Measurements from ENCODE around the gene TMEM175. TPM values are rescaled to one million over a fixed set of nuclear protein-coding genes. Genes with fewer than 3 reads are reported as not detected.

TMEM175 gene
- total RNA-seq, 2 donors from 2014 or later = 26.5 to 39.5 TPM

GRCh38 chr4:987624-988513 is 55.6 kb downstream of the TMEM175 start:
- ATAC-seq (ENCODE audit: insufficient number of reproducible peaks, low FRiP score, low read depth) = no peak
- no peak for TF ChIP-seq CTCF (IDR thresholded peaks at IDR 0.05)

GRCh38 chr4:988726-989721 is 56.8 kb downstream of the TMEM175 start:
- DNase-seq (ENCODE audit: low spot score) (no peak), ATAC-seq (ENCODE audit: insufficient number of reproducible peaks, low FRiP score, low read depth) (no peak)
- no peak for TF ChIP-seq CTCF (IDR thresholded peaks at IDR 0.05)
- Histone ChIP-seq H3K27ac (no peak overlapping the region), H3K4me1 (ENCODE audit: control insufficient read depth in 1 of 2, low read depth in 2 of 2) (peaks cover 14 to 24% of the 10 kb centered on the region in 2 donors), H3K36me3 (no peaks in the 10 kb centered on the region), H3K9me3 (no peaks in the 10 kb centered on the region), H3K27me3 (replicated peaks; ENCODE audit: insufficient read depth) (no peaks in the 10 kb centered on the region), H3K4me3 (no peak overlapping the region)

More at GRCh38 chr4:987624-988513, 55.6 kb downstream of the TMEM175 start:
- Histone ChIP-seq H3K27ac (no peak overlapping the region), H3K36me3 (no peaks in the 10 kb centered on the region), H3K9me3 (no peaks in the 10 kb centered on the region), H3K4me1 (ENCODE audit: control insufficient read depth in 1 of 2, low read depth in 2 of 2) (peaks cover 14 to 24% of the 10 kb centered on the region in 2 donors), H3K4me3 (peak overlapping the region; percentile 74), H3K27me3 (replicated peaks; ENCODE audit: insufficient read depth) (no peaks in the 10 kb centered on the region)
- no peak for DNase-seq (ENCODE audit: low spot score)

GRCh38 chr4:989722-990471 is 57.6 kb downstream of the TMEM175 start:
- TF ChIP-seq CTCF (IDR thresholded peaks at IDR 0.05) = no peak
- DNase-seq (ENCODE audit: low spot score) = no peak
- no peak overlapping the region for H3K4me3 ChIP-seq
- no peaks in the 10 kb centered on the region for H3K9me3 ChIP-seq
- H3K27ac ChIP-seq = no peak overlapping the region
- H3K27me3 ChIP-seq (replicated peaks; ENCODE audit: insufficient read depth) = no peaks in the 10 kb centered on the region
- peaks cover 14 to 24% of the 10 kb centered on the region in 2 donors for H3K4me1 ChIP-seq (ENCODE audit: control insufficient read depth in 1 of 2, low read depth in 2 of 2)
- H3K36me3 ChIP-seq = no peaks in the 10 kb centered on the region
- ATAC-seq (ENCODE audit: insufficient number of reproducible peaks, low FRiP score, low read depth) = no peak

- peaks cover 12 to 20% of the 10 kb centered on the region in 2 donors for H3K4me1 ChIP-seq (ENCODE audit: control insufficient read depth in 1 of 2, low read depth in 2 of 2)
- H3K27ac ChIP-seq = no peak overlapping the region
- H3K36me3 ChIP-seq = no peaks in the 10 kb centered on the region
- ATAC-seq (ENCODE audit: insufficient number of reproducible peaks, low FRiP score, low read depth) (no peak), DNase-seq (ENCODE audit: low spot score) (no peak)
- H3K4me3 ChIP-seq = no peak overlapping the region
- no peaks in the 10 kb centered on the region for H3K27me3 ChIP-seq (replicated peaks; ENCODE audit: insufficient read depth)
- TF ChIP-seq CTCF (IDR thresholded peaks at IDR 0.05) = no peak
- H3K9me3 ChIP-seq = no peaks in the 10 kb centered on the region
Measured at GRCh38 chr4:990746-991367, 58.6 kb downstream of the TMEM175 start.

Measured in thoracic aorta (tissue), 2 donors.